Head of caudate nucleus (tissue), 42 donors: ENCODE measurements around the gene CBLN2.
A peak's percentile ranks its signal among the peaks of the same experiment; 100 is the strongest.

Source experiments
- DNase-seq, 42 donors: peaks; one replicate each; pipeline versions ENCODE4 v3.0.0 to v3.0.0-alpha.2; 2020 to 2021; ENCODE audit warnings: mixed read lengths in 7 of 42
- intact Hi-C: fragments of 100-400 bp; cut with DNase I; formaldehyde crosslinking; loops from one replicate; pipeline ENCODE4 v1.15.0; 2022

Gene CBLN2

GRCh38 chr18:72544092-72544886 lies at the start of gene CBLN2:
CBLN2 (minus strand) TSS chr18:72544342; CDS start chr18:72542160, 2,182 bp downstream.
- intact Hi-C loops, result no loop called here
- peak; percentile 41 to 90 (median 80) for DNase-seq

- no peak for DNase-seq
- intact Hi-C loops, result no loop called here
These were observed 44.2 kb upstream of the CBLN2 start for GRCh38 chr18:72588360-72588759.

- DNase-seq, result no peak
- intact Hi-C loops, result no loop called here
These were observed 40.6 kb upstream of the CBLN2 start for GRCh38 chr18:72584787-72585186.

- DNase-seq, result no peak
- intact Hi-C loops, result no loop called here
These were observed 37.8 kb upstream of the CBLN2 start for GRCh38 chr18:72581976-72582375.

GRCh38 chr18:72572896-72573295 lies 28.8 kb upstream of the CBLN2 start:
- no peak for DNase-seq
- intact Hi-C loops, result no loop called here

- intact Hi-C loops, result no loop called here
These were observed 22.1 kb upstream of the CBLN2 start for GRCh38 chr18:72566290-72566689.

GRCh38 chr18:72555968-72556367 lies 11.8 kb upstream of the CBLN2 start:
- intact Hi-C loops, result no loop called here
- no peak for DNase-seq

More at GRCh38 chr18:72566290-72566689, 22.1 kb upstream of the CBLN2 start:
- no peak for DNase-seq

- intact Hi-C loops, result no loop called here
- peak in 7 of 42 donors; percentile 10 to 49 (median 32) for DNase-seq
These were observed 11.0 kb upstream of the CBLN2 start for GRCh38 chr18:72555101-72555500.

- intact Hi-C loops, result no loop called here
- DNase-seq, result peak in 11 of 42 donors; percentile 6 to 44 (median 16)
These were observed 636 bp downstream of the CBLN2 start for GRCh38 chr18:72543357-72544055.

- intact Hi-C loops, result no loop called here
- peak in 14 of 42 donors; percentile 5 to 42 (median 13) for DNase-seq
These were observed 1.2 kb downstream of the CBLN2 start for GRCh38 chr18:72542984-72543356.

- peak in 6 of 42 donors; percentile 5 to 43 (median 25) for DNase-seq
- intact Hi-C loops, result no loop called here
These were observed 1.8 kb downstream of the CBLN2 start for GRCh38 chr18:72542342-72542741.

- DNase-seq, result peak in 4 of 42 donors; percentile 2 to 45 (median 22)
- intact Hi-C loops, result no loop called here
These were observed 2.2 kb downstream of the CBLN2 start for GRCh38 chr18:72541871-72542332.

- DNase-seq, result no peak
- intact Hi-C loops, result loop anchor here (10.0 kb wide), 1 partner anchor 1605 kb away; no protein-coding TSS in a partner anchor
These were observed 4.2 kb downstream of the CBLN2 start for GRCh38 chr18:72539901-72540300.

GRCh38 chr18:72530622-72531021 lies 13.5 kb downstream of the CBLN2 start:
- DNase-seq, result peak in 10 of 42 donors; percentile 5 to 55 (median 22)

GRCh38 chr18:72504866-72505265 lies 39.3 kb downstream of the CBLN2 start:
- intact Hi-C loops, result no loop called here
- DNase-seq, result no peak

More at GRCh38 chr18:72530622-72531021, 13.5 kb downstream of the CBLN2 start:
- intact Hi-C loops, result loop anchor here (10.0 kb wide), 1 partner anchor 1596 kb away; no protein-coding TSS in a partner anchor

- intact Hi-C loops, result no loop called here
- no peak for DNase-seq
These were observed 41.3 kb downstream of the CBLN2 start for GRCh38 chr18:72502671-72503431.

- DNase-seq, result no peak
- intact Hi-C loops, result no loop called here
These were observed 51.6 kb downstream of the CBLN2 start for GRCh38 chr18:72492497-72492896.
